Transverse colon (tissue), 4 donors: ENCODE results near the gene ANO4. TPM values are rescaled to one million over a fixed set of nuclear protein-coding genes. Genes with fewer than 3 reads are reported as not detected.

Experiments
- DNase-seq: peaks from one replicate; pipeline ENCODE4 v3.0.0-alpha.2; 2019
- H3K27ac ChIP-seq, 4 donors: fragments of 200-600 bp; sonication (generic); 2 replicates each; pipeline ENCODE4 v1.5.1; 2016 to 2018; ENCODE audit warnings: inconsistent platforms in 4 of 4
- H3K27me3 ChIP-seq: fragments of 200-600 bp; sonication (generic); 2 replicates; pipeline ENCODE4 v1.5.1; 2017; ENCODE audit warnings: inconsistent platforms
- H3K36me3 ChIP-seq, 4 donors: fragments of 200-600 bp; sonication (generic); 2 replicates each; pipeline ENCODE4 v1.5.1; 2017 to 2019; ENCODE audit warnings: inconsistent platforms in 4 of 4
- H3K4me1 ChIP-seq, 4 donors: fragments of 200-600 bp; sonication (generic); 2 replicates each; pipeline ENCODE4 v1.5.1; 2017 to 2020; ENCODE audit warnings: inconsistent platforms in 4 of 4
- H3K4me3 ChIP-seq, 4 donors: fragments of 200-600 bp; sonication (generic); 1 replicate in 1 of 4; 2 replicates in 3 of 4; pipeline versions ENCODE4 v1.5.1 to v1.6.1; 2017 to 2019; ENCODE audit warnings: inconsistent platforms in 4 of 4
- H3K9me3 ChIP-seq, 2 donors: fragments of 200-600 bp; sonication (generic); 2 replicates each; pipeline ENCODE4 v1.5.1; 2017 to 2019; ENCODE audit warnings: inconsistent platforms in 2 of 2
- EP300 ChIP-seq: sonication (generic); formaldehyde crosslinking; IDR thresholded peaks from one replicate; pipeline ENCODE4 v1.6.1; 2017; ENCODE audit warnings: antibody characterized with exemption, low read depth
- POLR2A ChIP-seq: fragments of 450-650 bp; IDR thresholded peaks from one replicate; pipeline ENCODE4 v1.6.1; 2016; ENCODE audit warnings: antibody characterized with exemption, mild to moderate bottlenecking, moderate library complexity
- POLR2AphosphoS5 ChIP-seq, 3 donors: sonication (generic); formaldehyde crosslinking; IDR thresholded peaks; one replicate each; pipeline ENCODE4 v1.6.1; 2016; ENCODE audit warnings: antibody characterized with exemption in 3 of 3
- WGBS, 2 donors: methylation state at CpG; one replicate each; pipeline ENCODE4 v1.1.5; 2018; ENCODE audit warnings: low coverage in 1 of 2; 5-methylcytosine and 5-hydroxymethylcytosine counted together
- in situ Hi-C, 4 donors: fragments of 200-750 bp; cut with MboI; loops; one replicate each; pipeline versions ENCODE4 v1.15.0 to v1.15.1; 2017; ENCODE audit warnings: low sequenced_read_pairs in 3 of 4, low pct_ligation_motif_present in 1 of 4, low pct_unique_long_range_greater_than_20kb in 1 of 4
- intact Hi-C: fragments of 100-400 bp; cut with DNase I; formaldehyde crosslinking; loops from one replicate; pipeline ENCODE4 v1.15.1; 2023; ENCODE audit warnings: low total_unique reads
- total RNA-seq, 4 donors: library from RNA; depleted of rRNA; stranded (reverse); fragments of >200 nt; gene quantifications; one replicate each; pipeline ENCODE4 v1.1.0, GENCODE V29; 2016
- TF ChIP-seq, protein P1 (sequence below), 5 experiments: fragments of 200-600 bp in 3 of 5; fragments of 450-650 bp in 2 of 5; sonication (generic) in 3 of 5; IDR thresholded peaks; 1 replicate in 2 of 5; 2 replicates in 3 of 5; pipeline ENCODE4 v1.5.1; 2016 to 2017; ENCODE audit warnings: antibody characterized with exemption in 5 of 5, inconsistent platforms in 3 of 5, mild to moderate bottlenecking in 2 of 5, moderate library complexity in 1 of 5

The ANO4 gene
- total RNA-seq, 4 donors from 2014 or later: 0.14 TPM; not detected in 3

DNA sequence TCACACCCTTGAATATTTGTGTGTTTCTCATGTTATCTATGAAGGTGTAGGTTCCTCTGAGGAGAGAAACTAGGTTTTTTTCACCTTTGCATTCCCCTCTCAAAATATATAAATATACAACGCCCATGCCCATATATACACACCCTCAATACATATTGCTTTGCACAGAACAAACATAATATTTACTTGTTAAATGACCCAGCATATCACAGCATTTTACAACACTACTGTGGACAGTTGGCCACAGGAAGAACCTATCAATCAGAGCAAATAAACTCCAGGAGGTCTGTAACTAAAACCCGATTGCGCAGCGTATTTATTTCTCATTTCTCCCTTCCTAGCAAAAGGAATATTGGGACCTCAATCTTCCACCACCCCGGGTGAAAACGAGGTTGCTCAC lies 219.4 kb downstream of the ANO4 start:
- peaks cover 5 to 6% of the 10 kb centered on the region in 2 donors for H3K9me3 ChIP-seq
- H3K4me3 ChIP-seq: no peak overlapping the region
- 54 to 57% methylated on average over 5 to 6 of the region's 6 CpGs for WGBS, 2 donors
- TF ChIP-seq POLR2AphosphoS5 (IDR thresholded peaks at IDR 0.05): no peak
- TF ChIP-seq EP300: no peak
- TF ChIP-seq, protein P1, sequence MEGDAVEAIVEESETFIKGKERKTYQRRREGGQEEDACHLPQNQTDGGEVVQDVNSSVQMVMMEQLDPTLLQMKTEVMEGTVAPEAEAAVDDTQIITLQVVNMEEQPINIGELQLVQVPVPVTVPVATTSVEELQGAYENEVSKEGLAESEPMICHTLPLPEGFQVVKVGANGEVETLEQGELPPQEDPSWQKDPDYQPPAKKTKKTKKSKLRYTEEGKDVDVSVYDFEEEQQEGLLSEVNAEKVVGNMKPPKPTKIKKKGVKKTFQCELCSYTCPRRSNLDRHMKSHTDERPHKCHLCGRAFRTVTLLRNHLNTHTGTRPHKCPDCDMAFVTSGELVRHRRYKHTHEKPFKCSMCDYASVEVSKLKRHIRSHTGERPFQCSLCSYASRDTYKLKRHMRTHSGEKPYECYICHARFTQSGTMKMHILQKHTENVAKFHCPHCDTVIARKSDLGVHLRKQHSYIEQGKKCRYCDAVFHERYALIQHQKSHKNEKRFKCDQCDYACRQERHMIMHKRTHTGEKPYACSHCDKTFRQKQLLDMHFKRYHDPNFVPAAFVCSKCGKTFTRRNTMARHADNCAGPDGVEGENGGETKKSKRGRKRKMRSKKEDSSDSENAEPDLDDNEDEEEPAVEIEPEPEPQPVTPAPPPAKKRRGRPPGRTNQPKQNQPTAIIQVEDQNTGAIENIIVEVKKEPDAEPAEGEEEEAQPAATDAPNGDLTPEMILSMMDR (IDR thresholded peaks at IDR 0.05): no peak
- TF ChIP-seq POLR2A: no peak
- intact Hi-C loops: no loop called here
- H3K36me3 ChIP-seq: no peaks in the 10 kb centered on the region
- no peak overlapping the region for H3K27ac ChIP-seq
- in situ Hi-C loops: no loop called here
- no peak for DNase-seq
- H3K27me3 ChIP-seq: no peaks in the 10 kb centered on the region
- peaks cover 0 to 5% (median 0%) of the 10 kb centered on the region in 4 donors for H3K4me1 ChIP-seq

DNA sequence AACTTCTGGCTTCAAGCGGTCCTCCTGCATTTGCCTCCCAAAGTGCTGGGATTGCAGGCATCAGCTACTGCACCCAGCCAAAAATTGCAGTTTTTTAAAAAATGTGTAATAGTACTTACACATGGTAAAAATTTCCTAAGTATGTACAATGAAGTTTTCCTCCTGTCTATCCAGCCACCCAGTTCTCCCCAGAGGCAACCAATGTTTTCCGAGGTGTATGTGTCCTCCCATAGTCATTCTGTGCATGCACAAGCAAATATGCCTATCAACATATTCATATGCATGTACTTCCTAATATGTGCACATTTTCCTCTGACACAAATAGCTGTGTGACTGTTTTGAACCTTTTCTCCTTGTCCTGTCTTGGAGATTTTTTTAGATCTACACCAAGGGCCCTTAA lies 220.5 kb downstream of the ANO4 start:
- Histone ChIP-seq H3K27me3 (no peaks in the 10 kb centered on the region), H3K4me3 (no peak overlapping the region), H3K4me1 (peaks cover 0 to 5% (median 0%) of the 10 kb centered on the region in 4 donors), H3K9me3 (peaks cover 0 to 1% of the 10 kb centered on the region in 2 donors), H3K27ac (no peak overlapping the region), H3K36me3 (no peaks in the 10 kb centered on the region)
- in situ Hi-C loops: no loop called here
- intact Hi-C loops: no loop called here
- DNase-seq: no peak
- TF ChIP-seq POLR2AphosphoS5 (IDR thresholded peaks at IDR 0.05) (no peak), POLR2A (no peak), EP300 (no peak)
- 81 to 92% methylated on average over 2 of the region's 2 CpGs for WGBS, 2 donors

DNA sequence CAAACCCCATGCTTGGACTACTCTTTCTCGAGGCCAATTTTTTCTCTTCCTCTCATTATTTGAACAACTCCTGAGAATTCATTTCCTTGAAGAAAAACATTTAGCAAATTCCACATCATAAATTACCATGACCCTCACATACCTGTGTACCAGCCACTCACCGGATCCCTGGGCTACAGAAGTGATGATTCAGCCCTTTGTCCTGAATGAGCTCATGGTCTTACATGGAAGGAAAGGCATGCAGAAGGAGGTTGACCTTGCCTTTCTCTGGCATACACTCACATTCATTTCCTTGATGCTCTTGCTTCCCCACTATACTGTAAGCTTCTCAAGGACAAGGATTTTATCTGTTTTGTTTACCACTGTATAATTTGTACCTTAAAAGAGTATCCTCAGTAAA lies 224.0 kb downstream of the ANO4 start:
- WGBS, 2 donors: 65 to 81% methylated on average over 2 of the region's 2 CpGs
- intact Hi-C loops (no loop called here), in situ Hi-C loops (no loop called here)
- TF ChIP-seq EP300 (no peak), POLR2A (no peak), POLR2AphosphoS5 (IDR thresholded peaks at IDR 0.05) (no peak)
- TF ChIP-seq, protein P1 (IDR thresholded peaks at IDR 0.05): no peak
- Histone ChIP-seq H3K36me3 (no peaks in the 10 kb centered on the region), H3K4me3 (no peak overlapping the region), H3K4me1 (peaks cover 0 to 5% (median 0%) of the 10 kb centered on the region in 4 donors), H3K9me3 (no peaks in the 10 kb centered on the region), H3K27me3 (no peaks in the 10 kb centered on the region), H3K27ac (no peak overlapping the region)
- DNase-seq: no peak

DNA sequence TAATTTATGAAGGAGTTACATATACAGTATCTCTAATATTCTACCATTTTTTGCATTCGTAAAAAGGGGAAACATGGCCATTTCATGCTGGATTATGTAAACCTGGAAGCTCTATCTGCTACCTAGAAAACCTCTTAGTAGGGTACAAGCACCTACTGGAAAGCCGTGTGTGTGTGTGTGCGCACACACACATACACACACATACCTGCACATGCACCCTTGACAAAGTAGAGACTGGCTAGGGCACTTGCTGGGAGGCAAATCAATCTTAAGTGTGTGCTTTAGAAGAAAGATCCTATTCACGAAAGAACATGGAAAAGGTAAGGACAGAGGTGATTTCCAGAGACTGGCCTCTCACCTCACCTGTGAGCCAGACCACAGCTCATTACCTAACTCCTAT lies 224.6 kb downstream of the ANO4 start:
- H3K27ac ChIP-seq: no peak overlapping the region
- TF ChIP-seq POLR2A: no peak
- TF ChIP-seq, protein P1 (IDR thresholded peaks at IDR 0.05): no peak
- TF ChIP-seq POLR2AphosphoS5 (IDR thresholded peaks at IDR 0.05): no peak
- TF ChIP-seq EP300: no peak
- H3K9me3 ChIP-seq: no peaks in the 10 kb centered on the region
- DNase-seq: no peak
- H3K4me1 ChIP-seq: peaks cover 0 to 4% (median 0%) of the 10 kb centered on the region in 4 donors
- no peaks in the 10 kb centered on the region for H3K36me3 ChIP-seq
- H3K27me3 ChIP-seq: no peaks in the 10 kb centered on the region
- no peak overlapping the region for H3K4me3 ChIP-seq
- intact Hi-C loops: no loop called here
- in situ Hi-C loops: no loop called here
- 78 to 100% methylated on average over 1 to 4 of the region's 4 CpGs for WGBS, 2 donors

DNA sequence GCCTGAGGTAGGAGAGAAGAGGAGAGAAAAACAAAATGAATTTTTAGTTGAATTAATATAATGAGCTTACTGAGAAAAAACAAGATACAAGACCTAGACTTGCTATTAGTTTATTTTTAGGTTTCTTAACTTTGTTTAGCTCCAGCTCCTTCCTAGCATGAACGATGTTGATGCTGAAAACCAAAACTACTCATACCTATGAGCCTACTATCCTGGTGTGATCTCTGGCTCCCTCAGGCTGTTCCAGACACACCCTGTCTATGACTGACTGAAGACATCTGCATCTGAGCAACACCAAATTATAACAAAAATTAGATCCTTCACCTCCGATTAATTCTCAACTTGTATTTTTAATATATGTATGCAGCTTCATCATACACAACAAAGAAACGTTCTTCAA lies 225.1 kb downstream of the ANO4 start:
- TF ChIP-seq POLR2A (no peak), EP300 (no peak)
- WGBS, 2 donors: 77 to 79% methylated on average over 3 of the region's 3 CpGs
- Histone ChIP-seq H3K27ac (no peak overlapping the region), H3K27me3 (no peaks in the 10 kb centered on the region), H3K4me3 (no peak overlapping the region), H3K36me3 (no peaks in the 10 kb centered on the region), H3K4me1 (no peaks in the 10 kb centered on the region), H3K9me3 (no peaks in the 10 kb centered on the region)
- DNase-seq: no peak
- intact Hi-C loops (no loop called here), in situ Hi-C loops (no loop called here)
